Activated CD4-positive, alpha-beta T cell treated with anti-CD3 and anti-CD28 coated beads, Interleukin-2, amount 50 U/mL, for 48 hours (primary cell): ENCODE measurements around the gene ELSPBP1.
"Not testable (repeated sequence)": the region's sequence is repeated elsewhere in the genome, so short reads cannot be mapped to it uniquely, and the experiment has no call there.

Source experiments
- DNase-seq, 2 experiments: peaks; one replicate each; pipeline ENCODE4 v3.0.0-alpha.2; 2020

The ELSPBP1 gene

GRCh38 chr19:48043675-48044258, 49.3 kb downstream of the ELSPBP1 start, which contains the start of gene CABP5:
Gene CABP5, minus strand, starts transcription at chr19:48044079. Its CDS starts 157 bp downstream, at chr19:48043922.
- no peak for DNase-seq

DNA sequence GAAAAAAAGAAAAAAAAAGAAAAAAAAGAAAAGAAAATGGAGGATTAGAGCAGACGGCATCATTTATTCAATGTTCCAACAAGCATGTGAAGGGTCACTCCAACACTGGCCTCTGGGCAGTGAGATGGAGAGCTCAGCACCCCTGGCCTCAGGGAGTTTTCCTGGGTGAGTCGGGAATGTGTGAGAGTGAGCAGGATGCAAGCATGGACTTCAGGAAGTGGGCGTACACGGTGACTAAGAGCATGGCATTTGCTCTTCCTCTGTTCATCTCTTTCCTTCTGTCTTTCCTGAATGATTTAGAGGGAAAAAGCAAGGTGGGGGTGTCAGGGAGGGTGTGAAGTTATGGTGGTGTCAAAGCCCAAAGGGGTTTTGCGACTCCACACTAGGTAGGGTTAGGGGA, 50.1 kb downstream of the ELSPBP1 start:
- DNase-seq: no peak

GRCh38 chr19:48051335-48052033, 57.1 kb downstream of the ELSPBP1 start:
- DNase-seq: no peak

DNA sequence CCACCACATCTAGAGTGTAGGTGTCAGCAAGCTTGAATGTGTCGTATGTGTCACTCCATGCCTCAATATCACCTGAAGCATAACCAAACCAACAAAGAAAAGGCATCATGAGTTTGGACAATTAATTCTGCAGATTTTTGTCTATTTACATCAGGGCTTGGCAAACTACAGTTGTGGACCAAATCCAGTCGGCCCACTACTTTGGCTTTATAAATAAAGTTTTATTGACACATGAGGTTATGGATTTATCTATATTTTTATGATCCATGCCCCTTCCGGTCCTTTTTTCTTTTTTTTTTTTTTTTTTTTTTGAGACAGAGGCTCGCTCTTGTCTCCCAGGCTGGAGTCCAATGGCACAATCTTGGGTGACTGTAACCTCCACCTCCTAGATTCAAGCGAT, 58.6 kb downstream of the ELSPBP1 start:
- no peak for DNase-seq

DNA sequence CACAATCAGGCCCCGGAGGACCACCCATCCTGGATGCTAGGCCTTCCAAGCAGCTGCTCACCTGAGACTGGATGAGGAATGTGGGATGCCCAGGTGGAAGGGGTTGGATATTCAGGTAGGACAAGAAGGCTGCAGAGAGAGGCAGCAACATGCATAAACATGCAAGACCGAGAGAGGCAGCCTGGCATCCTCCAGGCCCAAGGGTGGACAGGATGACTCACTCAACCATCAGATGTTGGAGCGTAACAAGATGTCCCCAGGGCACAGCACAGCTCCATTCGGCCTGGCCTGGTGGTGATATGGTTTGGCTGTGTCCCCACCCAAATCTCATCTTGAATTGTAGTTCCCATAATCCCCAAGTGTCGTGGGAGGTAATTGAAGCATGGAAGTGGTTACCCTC, 59.4 kb downstream of the ELSPBP1 start:
- DNase-seq: no peak

- no peak for DNase-seq
These were observed 64.9 kb downstream of the ELSPBP1 start for GRCh38 chr19:48059331-48059730.

DNA sequence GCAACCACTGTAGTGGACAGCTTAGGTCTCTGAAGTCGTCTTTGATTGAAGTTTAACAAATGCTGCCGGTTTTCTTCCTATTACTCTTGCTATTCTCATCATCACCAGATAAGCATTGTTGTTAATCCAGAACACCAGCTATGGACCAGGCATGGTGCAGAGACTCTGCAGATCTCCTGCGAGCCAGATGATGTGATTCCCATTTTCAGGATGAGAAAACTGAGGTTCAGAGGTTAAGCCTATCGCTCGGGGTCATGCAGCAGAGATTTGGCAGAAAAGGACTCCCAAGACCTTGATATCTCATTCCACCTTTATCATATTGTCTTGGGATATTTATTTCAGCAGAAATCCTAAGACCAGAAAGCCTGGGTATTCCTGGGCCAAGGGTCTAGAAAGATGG, 65.9 kb downstream of the ELSPBP1 start:
- no peak for DNase-seq

GRCh38 chr19:48061401-48062344, 67.2 kb downstream of the ELSPBP1 start:
- DNase-seq: no peak

GRCh38 chr19:48064509-48064908, 70.1 kb downstream of the ELSPBP1 start:
- no peak for DNase-seq

DNA sequence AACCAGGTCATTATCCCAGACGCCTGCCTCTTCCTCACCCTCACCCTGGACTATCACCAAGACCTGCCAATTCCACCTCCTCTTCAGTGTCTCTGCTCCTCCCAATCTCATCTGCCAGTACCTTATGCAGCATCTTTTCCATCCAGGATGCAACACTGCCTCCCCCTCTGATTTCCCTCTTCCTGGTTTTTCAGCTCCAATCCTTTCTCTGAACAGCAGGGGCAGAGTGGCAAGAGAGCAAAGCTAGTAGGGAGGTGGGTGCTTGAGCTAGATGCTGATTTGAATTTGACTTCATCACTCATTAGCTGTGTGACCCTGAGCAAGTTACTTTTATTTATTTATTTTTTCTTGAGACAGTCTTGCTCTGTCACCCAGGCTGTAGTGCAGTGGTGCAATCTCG, 75.0 kb downstream of the ELSPBP1 start:
- no peak for DNase-seq

- DNase-seq: not testable (repeated sequence)
These were observed 75.8 kb downstream of the ELSPBP1 start for GRCh38 chr19:48070177-48070769.
